Measurements from ENCODE around the gene TLL1. TPM values are rescaled to one million over a fixed set of nuclear protein-coding genes. Genes with fewer than 3 reads are reported as not detected.

The TLL1 gene
- total and polyA plus RNA-seq, 2 of the 13 experiments (the other 11 are each of a cell fraction or from before 2014, with no cell fraction given) = not detected

DNA sequence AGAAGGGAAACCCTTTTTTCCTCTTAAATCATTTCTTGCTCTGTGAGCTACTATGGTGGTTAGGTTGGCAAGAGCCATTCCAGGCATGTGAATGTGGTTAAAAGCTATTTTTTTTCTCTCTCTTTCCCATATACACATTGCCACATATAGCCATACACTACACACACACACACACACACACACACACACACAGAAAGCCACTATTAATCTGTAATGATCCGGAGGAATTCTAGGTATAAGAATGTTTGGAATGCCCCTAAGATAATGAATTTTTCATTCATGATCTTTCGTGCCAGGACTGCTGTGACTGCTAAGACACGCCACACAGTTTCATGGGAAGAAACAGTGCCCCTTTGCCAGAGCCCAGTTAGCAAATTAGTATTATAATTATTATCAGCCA is 21.8 kb upstream of the TLL1 start:
- Histone ChIP-seq H3K4me1 (ENCODE audit: insufficient read depth, low read length) (no peaks in the 10 kb centered on the region), H3K4me2 (ENCODE audit: low read depth, low read length) (no peak overlapping the region), H3K9me3 (ENCODE audit: low read length) (no peaks in the 10 kb centered on the region), H2AFZ (ENCODE audit: low read length) (no peak overlapping the region), H3K79me2 (ENCODE audit: insufficient read depth, low read length) (no peaks in the 10 kb centered on the region), H3K36me3 (replicated peaks in 1 of 2; ENCODE audit: control insufficient read depth in 1 of 2, insufficient read depth in 2 of 2, low read length in 2 of 2) (no peaks in the 10 kb centered on the region), H3K27me3 (ENCODE audit: control insufficient read depth in 1 of 2, insufficient read depth in 2 of 2, low read length in 2 of 2) (no peaks in the 10 kb centered on the region; a peak in 1 of 5 replicates), H3K9ac (ENCODE audit: insufficient read depth, low read depth, low read length) (no peak overlapping the region), H4K20me1 (ENCODE audit: insufficient read depth, low read length) (no peaks in the 10 kb centered on the region), H3K4me3 (replicated peaks in 1 of 3; ENCODE audit: insufficient read depth in 1 of 3, low read depth in 2 of 3, low read length in 3 of 3) (no peak overlapping the region), H3K27ac (ENCODE audit: extremely low read length, insufficient read depth, low read length) (no peak overlapping the region)
- WGBS (ENCODE audit: low lambda C conversion rate) = 0% methylated on average over 3 of the region's 3 CpGs
- intact Hi-C loops (cut with micrococcal nuclease; ENCODE audit: unreplicated experiment) = loop anchor here (10.0 kb wide), 1 partner anchor 196 kb away; no protein-coding TSS in a partner anchor
- DNase-seq (ENCODE audit: low spot score) (no peak), FAIRE-seq (no peak), ATAC-seq (no peak)
- in situ Hi-C loops (cut with HindIII; ENCODE audit: extremely low pct_ligation_motif_present, low pct_unique_long_range_greater_than_20kb) = no loop called here
- POLR2A ChIA-PET = no interaction called here
- TF ChIP-seq ZNF772 (CRISPR knock-in tag; IDR thresholded peaks at IDR 0.05) = no peak
- TF ChIP-seq NFKB2 (CRISPR knock-in tag; IDR thresholded peaks at IDR 0.05; ENCODE audit: borderline replicate concordance) = no peak
- TF ChIP-seq, protein P1, sequence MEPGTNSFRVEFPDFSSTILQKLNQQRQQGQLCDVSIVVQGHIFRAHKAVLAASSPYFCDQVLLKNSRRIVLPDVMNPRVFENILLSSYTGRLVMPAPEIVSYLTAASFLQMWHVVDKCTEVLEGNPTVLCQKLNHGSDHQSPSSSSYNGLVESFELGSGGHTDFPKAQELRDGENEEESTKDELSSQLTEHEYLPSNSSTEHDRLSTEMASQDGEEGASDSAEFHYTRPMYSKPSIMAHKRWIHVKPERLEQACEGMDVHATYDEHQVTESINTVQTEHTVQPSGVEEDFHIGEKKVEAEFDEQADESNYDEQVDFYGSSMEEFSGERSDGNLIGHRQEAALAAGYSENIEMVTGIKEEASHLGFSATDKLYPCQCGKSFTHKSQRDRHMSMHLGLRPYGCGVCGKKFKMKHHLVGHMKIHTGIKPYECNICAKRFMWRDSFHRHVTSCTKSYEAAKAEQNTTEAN (CRISPR knock-in tag; conservative IDR thresholded peaks at IDR 0.05) = no peak
- TF ChIP-seq ZBTB38 (CRISPR knock-in tag; IDR thresholded peaks at IDR 0.05) = no peak
- no peak for TF ChIP-seq SSRP1 (CRISPR knock-in tag; IDR thresholded peaks at IDR 0.05)
- TF ChIP-seq ZFP1 (CRISPR knock-in tag; IDR thresholded peaks at IDR 0.05) = no peak
- TF ChIP-seq, protein P2, sequence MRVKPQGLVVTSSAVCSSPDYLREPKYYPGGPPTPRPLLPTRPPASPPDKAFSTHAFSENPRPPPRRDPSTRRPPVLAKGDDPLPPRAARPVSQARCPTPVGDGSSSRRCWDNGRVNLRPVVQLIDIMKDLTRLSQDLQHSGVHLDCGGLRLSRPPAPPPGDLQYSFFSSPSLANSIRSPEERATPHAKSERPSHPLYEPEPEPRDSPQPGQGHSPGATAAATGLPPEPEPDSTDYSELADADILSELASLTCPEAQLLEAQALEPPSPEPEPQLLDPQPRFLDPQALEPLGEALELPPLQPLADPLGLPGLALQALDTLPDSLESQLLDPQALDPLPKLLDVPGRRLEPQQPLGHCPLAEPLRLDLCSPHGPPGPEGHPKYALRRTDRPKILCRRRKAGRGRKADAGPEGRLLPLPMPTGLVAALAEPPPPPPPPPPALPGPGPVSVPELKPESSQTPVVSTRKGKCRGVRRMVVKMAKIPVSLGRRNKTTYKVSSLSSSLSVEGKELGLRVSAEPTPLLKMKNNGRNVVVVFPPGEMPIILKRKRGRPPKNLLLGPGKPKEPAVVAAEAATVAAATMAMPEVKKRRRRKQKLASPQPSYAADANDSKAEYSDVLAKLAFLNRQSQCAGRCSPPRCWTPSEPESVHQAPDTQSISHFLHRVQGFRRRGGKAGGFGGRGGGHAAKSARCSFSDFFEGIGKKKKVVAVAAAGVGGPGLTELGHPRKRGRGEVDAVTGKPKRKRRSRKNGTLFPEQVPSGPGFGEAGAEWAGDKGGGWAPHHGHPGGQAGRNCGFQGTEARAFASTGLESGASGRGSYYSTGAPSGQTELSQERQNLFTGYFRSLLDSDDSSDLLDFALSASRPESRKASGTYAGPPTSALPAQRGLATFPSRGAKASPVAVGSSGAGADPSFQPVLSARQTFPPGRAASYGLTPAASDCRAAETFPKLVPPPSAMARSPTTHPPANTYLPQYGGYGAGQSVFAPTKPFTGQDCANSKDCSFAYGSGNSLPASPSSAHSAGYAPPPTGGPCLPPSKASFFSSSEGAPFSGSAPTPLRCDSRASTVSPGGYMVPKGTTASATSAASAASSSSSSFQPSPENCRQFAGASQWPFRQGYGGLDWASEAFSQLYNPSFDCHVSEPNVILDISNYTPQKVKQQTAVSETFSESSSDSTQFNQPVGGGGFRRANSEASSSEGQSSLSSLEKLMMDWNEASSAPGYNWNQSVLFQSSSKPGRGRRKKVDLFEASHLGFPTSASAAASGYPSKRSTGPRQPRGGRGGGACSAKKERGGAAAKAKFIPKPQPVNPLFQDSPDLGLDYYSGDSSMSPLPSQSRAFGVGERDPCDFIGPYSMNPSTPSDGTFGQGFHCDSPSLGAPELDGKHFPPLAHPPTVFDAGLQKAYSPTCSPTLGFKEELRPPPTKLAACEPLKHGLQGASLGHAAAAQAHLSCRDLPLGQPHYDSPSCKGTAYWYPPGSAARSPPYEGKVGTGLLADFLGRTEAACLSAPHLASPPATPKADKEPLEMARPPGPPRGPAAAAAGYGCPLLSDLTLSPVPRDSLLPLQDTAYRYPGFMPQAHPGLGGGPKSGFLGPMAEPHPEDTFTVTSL (CRISPR knock-in tag; IDR thresholded peaks at IDR 0.05; ENCODE audit: borderline replicate concordance) = no peak
- TF ChIP-seq ZNF572 (CRISPR knock-in tag; IDR thresholded peaks at IDR 0.05) = no peak
- no peak for TF ChIP-seq ELF1 (CRISPR knock-in tag; IDR thresholded peaks at IDR 0.05)
- TF ChIP-seq, protein P3, sequence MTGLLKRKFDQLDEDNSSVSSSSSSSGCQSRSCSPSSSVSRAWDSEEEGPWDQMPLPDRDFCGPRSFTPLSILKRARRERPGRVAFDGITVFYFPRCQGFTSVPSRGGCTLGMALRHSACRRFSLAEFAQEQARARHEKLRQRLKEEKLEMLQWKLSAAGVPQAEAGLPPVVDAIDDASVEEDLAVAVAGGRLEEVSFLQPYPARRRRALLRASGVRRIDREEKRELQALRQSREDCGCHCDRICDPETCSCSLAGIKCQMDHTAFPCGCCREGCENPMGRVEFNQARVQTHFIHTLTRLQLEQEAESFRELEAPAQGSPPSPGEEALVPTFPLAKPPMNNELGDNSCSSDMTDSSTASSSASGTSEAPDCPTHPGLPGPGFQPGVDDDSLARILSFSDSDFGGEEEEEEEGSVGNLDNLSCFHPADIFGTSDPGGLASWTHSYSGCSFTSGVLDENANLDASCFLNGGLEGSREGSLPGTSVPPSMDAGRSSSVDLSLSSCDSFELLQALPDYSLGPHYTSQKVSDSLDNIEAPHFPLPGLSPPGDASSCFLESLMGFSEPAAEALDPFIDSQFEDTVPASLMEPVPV (CRISPR knock-in tag; IDR thresholded peaks at IDR 0.05) = no peak
- TF ChIP-seq HOXA9 (CRISPR knock-in tag; IDR thresholded peaks at IDR 0.05; ENCODE audit: borderline replicate concordance) = no peak
- TF ChIP-seq ZFP90 (CRISPR knock-in tag; IDR thresholded peaks at IDR 0.05; ENCODE audit: borderline replicate concordance) = no peak
- TF ChIP-seq, protein P4, sequence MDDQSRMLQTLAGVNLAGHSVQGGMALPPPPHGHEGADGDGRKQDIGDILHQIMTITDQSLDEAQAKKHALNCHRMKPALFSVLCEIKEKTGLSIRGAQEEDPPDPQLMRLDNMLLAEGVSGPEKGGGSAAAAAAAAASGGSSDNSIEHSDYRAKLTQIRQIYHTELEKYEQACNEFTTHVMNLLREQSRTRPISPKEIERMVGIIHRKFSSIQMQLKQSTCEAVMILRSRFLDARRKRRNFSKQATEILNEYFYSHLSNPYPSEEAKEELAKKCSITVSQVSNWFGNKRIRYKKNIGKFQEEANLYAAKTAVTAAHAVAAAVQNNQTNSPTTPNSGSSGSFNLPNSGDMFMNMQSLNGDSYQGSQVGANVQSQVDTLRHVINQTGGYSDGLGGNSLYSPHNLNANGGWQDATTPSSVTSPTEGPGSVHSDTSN (CRISPR knock-in tag; IDR thresholded peaks at IDR 0.05; ENCODE audit: borderline replicate concordance) = no peak
- no peak for TF ChIP-seq ZNF12 (CRISPR knock-in tag; IDR thresholded peaks at IDR 0.05)
- no peak for TF ChIP-seq RFXANK (CRISPR knock-in tag; IDR thresholded peaks at IDR 0.05)
- no peak for TF ChIP-seq NCOR1 (IDR thresholded peaks at IDR 0.05; ENCODE audit: borderline replicate concordance, low read length)
- TF ChIP-seq SNAPC2 (CRISPR knock-in tag; IDR thresholded peaks at IDR 0.05) = no peak
- no TSS peak for BruUV-seq (replicated peaks)
- CTCF ChIA-PET (ENCODE audit: low intra/inter-chr PET ratio, low total read pairs) = no interaction called here

All from HepG2 (cell line).